Fibroblast of lung (primary cell): ENCODE measurements around the gene S100A1. TPM values are rescaled to one million over a fixed set of nuclear protein-coding genes. Genes with fewer than 3 reads are reported as not detected.
"Not testable (repeated sequence)": the region's sequence is repeated elsewhere in the genome, so short reads cannot be mapped to it uniquely, and the experiment has no call there.

ENCODE experiments used
- DNase-seq, 2 donors: peaks; one replicate each; pipeline versions ENCODE4 v3.0.0 to v3.0.0-alpha.2; 2010; ENCODE audit warnings: low read depth in 2 of 2
- H2AFZ ChIP-seq: 2 replicates; pipeline ENCODE4 v1.5.1; 2012; ENCODE audit warnings: low read length, control low read depth, inconsistent platforms
- H3K27ac ChIP-seq: 2 replicates; pipeline ENCODE4 v1.5.1; 2011; ENCODE audit warnings: low read length, control low read depth; ENCODE audit not compliant: insufficient read depth
- H3K27me3 ChIP-seq: 2 replicates; pipeline ENCODE4 v1.5.1; 2011; ENCODE audit warnings: mild to moderate bottlenecking, low read length; ENCODE audit not compliant: control insufficient read depth, insufficient read depth
- H3K36me3 ChIP-seq: 2 replicates; pipeline ENCODE4 v1.5.1; 2011; ENCODE audit warnings: low read length; ENCODE audit not compliant: control insufficient read depth, insufficient read depth
- H3K4me1 ChIP-seq: 2 replicates; pipeline ENCODE4 v1.5.1; 2011; ENCODE audit warnings: low read length; ENCODE audit not compliant: control insufficient read depth, insufficient read depth; ENCODE audit errors: extremely low read depth
- H3K4me2 ChIP-seq: 2 replicates; pipeline ENCODE4 v1.5.1; 2011; ENCODE audit warnings: low read length, control low read depth; ENCODE audit not compliant: insufficient read depth; ENCODE audit errors: extremely low read depth
- H3K4me3 ChIP-seq, 4 experiments: fragments of 200-600 bp in 1 of 4; sonication (generic) in 1 of 4; replicated peaks in 1 of 4; 2 replicates each; pipeline ENCODE4 v1.5.1; 2011 to 2016; ENCODE audit warnings: low read length in 4 of 4, low read depth in 3 of 4, mild to moderate bottlenecking in 3 of 4, control low read depth in 2 of 4, inconsistent platforms in 1 of 4, mixed read lengths in 1 of 4; ENCODE audit not compliant: insufficient read depth in 1 of 4; ENCODE audit errors: control extremely low read depth in 1 of 4
- H3K79me2 ChIP-seq: 2 replicates; pipeline ENCODE4 v1.5.1; 2012; ENCODE audit warnings: mild to moderate bottlenecking, low read length, inconsistent platforms; ENCODE audit not compliant: control insufficient read depth, insufficient read depth
- H3K9ac ChIP-seq: 2 replicates; pipeline ENCODE4 v1.5.1; 2011; ENCODE audit warnings: mild to moderate bottlenecking, low read length, control low read depth; ENCODE audit not compliant: insufficient read depth
- H3K9me3 ChIP-seq: 2 replicates; pipeline ENCODE4 v1.5.1; 2012; ENCODE audit warnings: low read depth, low read length; ENCODE audit not compliant: control insufficient read depth, insufficient read depth
- H4K20me1 ChIP-seq: 2 replicates; pipeline ENCODE4 v1.5.1; 2011; ENCODE audit warnings: low read length; ENCODE audit not compliant: control insufficient read depth, insufficient read depth; ENCODE audit errors: extremely low read depth
- CTCF ChIP-seq, 2 donors: IDR thresholded peaks in 1 of 2; conservative IDR thresholded peaks in 1 of 2; 1 replicate in 1 of 2; 2 replicates in 1 of 2; pipeline ENCODE4 v1.5.1; 2011 to 2012; ENCODE audit warnings: low read length in 2 of 2, control low read depth in 1 of 2, inconsistent platforms in 1 of 2, low read depth in 1 of 2, mild to moderate bottlenecking in 1 of 2
- EZH2 ChIP-seq: IDR thresholded peaks from 2 replicates; pipeline ENCODE4 v1.5.1; 2012; ENCODE audit warnings: low read length, control low read depth, mild to moderate bottlenecking; ENCODE audit errors: missing control alignments
- polyA minus RNA-seq: library from RNA; depleted of rRNA, polyadenylated mRNA; stranded (reverse); fragments of >200 nt; gene quantifications from 2 replicates; pipeline ENCODE4 v1.2.3, GENCODE V29; 2011; ENCODE audit warnings: low replicate concordance
- polyA plus RNA-seq, 2 donors: library from polyadenylated mRNA; depleted of rRNA in 1 of 2; stranded (reverse) in 1 of 2; unstranded in 1 of 2; fragments of >200 nt; gene quantifications; 2 replicates each; pipeline ENCODE4 v1.2.1, GENCODE V29; 2011 to 2012; ENCODE audit warnings: missing spikeins in 1 of 2
- total RNA-seq: library from RNA; depleted of rRNA; stranded (reverse); fragments of >200 nt; gene quantifications from 2 replicates; pipeline ENCODE4 v1.2.1, GENCODE V29; 2014

S100A1 gene
- total RNA-seq (0.17 TPM in 1 of 2 replicates, not detected in the other), polyA plus RNA-seq (0.98 and 9.7 TPM in 2 replicates), polyA minus RNA-seq (17.0 TPM in 1 of 2 replicates, not detected in the other)
- 1.3 and 8.2 TPM in 2 replicates for polyA plus RNA-seq (2012)

- peaks cover 18% of the 10 kb centered on the region for H3K79me2 ChIP-seq
- peaks cover 3% of the 10 kb centered on the region for H3K36me3 ChIP-seq
- TF ChIP-seq CTCF (conservative IDR thresholded peaks at IDR 0.05 in 1 of 2, IDR thresholded peaks at IDR 0.05 in 1 of 2; ENCODE audit: low read depth in 1 of 2, low read length in 2 of 2) (peak in 1 of 2 donors; percentile 64), EZH2 (no peak)
- no peak for DNase-seq
- H3K9ac ChIP-seq = peak within 1 kb of the TSS; percentile 84
- no peaks in the 10 kb centered on the region for H4K20me1 ChIP-seq
- H3K27me3 ChIP-seq = no peaks in the 10 kb centered on the region
- no peak within 1 kb of the TSS for H2AFZ ChIP-seq
- H3K4me2 ChIP-seq = peak within 1 kb of the TSS; percentile 75
- peak within 1 kb of the TSS; percentile 95 for H3K27ac ChIP-seq
- H3K9me3 ChIP-seq = no peaks in the 10 kb centered on the region
- H3K4me1 ChIP-seq = peaks cover 2% of the 10 kb centered on the region
- peak within 1 kb of the TSS; percentile 72 to 89 (median 78) for H3K4me3 ChIP-seq
These were observed at the start of gene S100A1 for GRCh38 chr1:153627715-153628626. Gene S100A1 (plus strand): TSS chr1:153628434. CDS start chr1:153630522, 2,088 bp downstream.

- no peak overlapping the region for H2AFZ ChIP-seq
- peak in 1 of 2 donors; percentile 35 for DNase-seq
- no peaks in the 10 kb centered on the region for H3K9me3 ChIP-seq
- no peak overlapping the region for H3K4me2 ChIP-seq
- no peaks in the 10 kb centered on the region for H3K79me2 ChIP-seq
- no peak overlapping the region for H3K9ac ChIP-seq
- H4K20me1 ChIP-seq = no peaks in the 10 kb centered on the region
- H3K36me3 ChIP-seq = no peaks in the 10 kb centered on the region
- no peak overlapping the region for H3K4me3 ChIP-seq
- no peaks in the 10 kb centered on the region for H3K27me3 ChIP-seq
- H3K4me1 ChIP-seq = peaks cover 11% of the 10 kb centered on the region
- H3K27ac ChIP-seq = no peak overlapping the region
- TF ChIP-seq EZH2 (no peak), CTCF (conservative IDR thresholded peaks at IDR 0.05 in 1 of 2, IDR thresholded peaks at IDR 0.05 in 1 of 2; ENCODE audit: low read depth in 1 of 2, low read length in 2 of 2) (no peak)
These were observed 49.7 kb upstream of the S100A1 start for GRCh38 chr1:153578490-153578889.

- Histone ChIP-seq H3K27me3 (no peaks in the 10 kb centered on the region), H3K9ac (no peak overlapping the region), H3K27ac (no peak overlapping the region), H2AFZ (peak overlapping the region; percentile 4), H3K79me2 (no peaks in the 10 kb centered on the region), H3K4me3 (no peak overlapping the region), H3K4me1 (peaks cover 11% of the 10 kb centered on the region), H4K20me1 (no peaks in the 10 kb centered on the region), H3K9me3 (no peaks in the 10 kb centered on the region), H3K4me2 (no peak overlapping the region), H3K36me3 (no peaks in the 10 kb centered on the region)
- TF ChIP-seq EZH2 = no peak
- TF ChIP-seq CTCF (conservative IDR thresholded peaks at IDR 0.05 in 1 of 2, IDR thresholded peaks at IDR 0.05 in 1 of 2; ENCODE audit: low read depth in 1 of 2, low read length in 2 of 2) = no peak
- no peak for DNase-seq
These were observed 49.3 kb upstream of the S100A1 start for GRCh38 chr1:153578936-153579335.

GRCh38 chr1:153582836-153583235, 45.4 kb upstream of the S100A1 start:
- not testable (repeated sequence) for H3K36me3 ChIP-seq, H3K27me3 ChIP-seq, H3K9ac ChIP-seq, H3K79me2 ChIP-seq, H3K4me1 ChIP-seq, H4K20me1 ChIP-seq, DNase-seq, H3K9me3 ChIP-seq, H2AFZ ChIP-seq, H3K4me2 ChIP-seq, H3K4me3 ChIP-seq, H3K27ac ChIP-seq
